Stomach (tissue), 9 donors: ENCODE results near the gene OR2A12. TPM values are rescaled to one million over a fixed set of nuclear protein-coding genes. Genes with fewer than 3 reads are reported as not detected.

Experiments used
- DNase-seq, 2 donors: peaks; one replicate each; pipeline versions ENCODE4 v3.0.0 to v3.0.0-alpha.2; 2013 to 2019
- H3K27ac ChIP-seq, 5 donors: fragments of 200-600 bp in 4 of 5; sonication (generic) in 4 of 5; one replicate each; pipeline ENCODE4 v1.5.1; 2013 to 2019; ENCODE audit warnings: mild to moderate bottlenecking in 1 of 5, moderate library complexity in 1 of 5
- H3K27me3 ChIP-seq, 3 donors: fragments of 200-600 bp; sonication (generic); one replicate each; pipeline ENCODE4 v1.5.1; 2017 to 2019; ENCODE audit warnings: mixed run types in 1 of 3
- H3K36me3 ChIP-seq, 4 donors: fragments of 200-600 bp; sonication (generic); 1 replicate in 3 of 4; 2 replicates in 1 of 4; pipeline ENCODE4 v1.5.1; 2016 to 2019
- H3K4me1 ChIP-seq, 4 donors: fragments of 200-600 bp; sonication (generic); one replicate each; pipeline ENCODE4 v1.5.1; 2016 to 2019
- H3K4me3 ChIP-seq, 4 donors: fragments of 200-600 bp; sonication (generic) in 3 of 4; one replicate each; pipeline ENCODE4 v1.5.1; 2016 to 2019; ENCODE audit warnings: mild to moderate bottlenecking in 1 of 4
- H3K9me3 ChIP-seq, 4 donors: fragments of 200-600 bp; sonication (generic); one replicate each; pipeline ENCODE4 v1.5.1; 2016 to 2019
- EP300 ChIP-seq: sonication (generic); formaldehyde crosslinking; IDR thresholded peaks from one replicate; pipeline ENCODE4 v1.6.1; 2017; ENCODE audit warnings: antibody characterized with exemption
- POLR2A ChIP-seq, 4 donors: fragments of 450-650 bp; IDR thresholded peaks; one replicate each; pipeline ENCODE4 v1.6.1; 2016; ENCODE audit warnings: antibody characterized with exemption in 4 of 4, control low read depth in 2 of 4, mild to moderate bottlenecking in 1 of 4, moderate library complexity in 1 of 4
- POLR2AphosphoS5 ChIP-seq, 3 donors: sonication (generic); formaldehyde crosslinking; IDR thresholded peaks; one replicate each; pipeline ENCODE4 v1.6.1; 2016; ENCODE audit warnings: antibody characterized with exemption in 3 of 3
- WGBS, 5 donors: extraction: QIAGEN DNeasy Blood & Tissue Kit in 3 of 5; methylation state at CpG; one replicate each; pipeline versions ENCODE4 v1.1.5 to v1.1.7; 2013 to 2018; 5-methylcytosine and 5-hydroxymethylcytosine counted together
- intact Hi-C: fragments of 100-400 bp; cut with DNase I; formaldehyde crosslinking; loops from one replicate; pipeline ENCODE4 v1.15.1; 2023; ENCODE audit warnings: low total_unique reads
- polyA plus RNA-seq, 3 donors: library from polyadenylated mRNA; stranded (reverse); fragments of 200-250 nt; gene quantifications; one replicate each; pipeline ENCODE4 v1.2.3, GENCODE V29; 2013
- total RNA-seq, 5 donors: library from RNA; depleted of rRNA; stranded (reverse); fragments of >200 nt; gene quantifications; one replicate each; pipeline versions ENCODE4 v1.1.0 to v1.2.3, GENCODE V29; 2014 to 2016
- TF ChIP-seq, protein P1 (sequence below), 7 experiments: fragments of 450-650 bp in 4 of 7; fragments of 200-600 bp in 3 of 7; sonication (generic) in 3 of 7; IDR thresholded peaks; one replicate each; pipeline ENCODE4 v1.5.1; 2016 to 2019; ENCODE audit warnings: antibody characterized with exemption in 7 of 7, control low read depth in 2 of 7, mild to moderate bottlenecking in 1 of 7
- donor health status: healthy with polysubstance abuse.
- donor health status: Bipolar disorder and iron deficiency.
- donor health status: healthy.

The OR2A12 gene
- total and polyA plus RNA-seq, 8 donors: not detected

DNA sequence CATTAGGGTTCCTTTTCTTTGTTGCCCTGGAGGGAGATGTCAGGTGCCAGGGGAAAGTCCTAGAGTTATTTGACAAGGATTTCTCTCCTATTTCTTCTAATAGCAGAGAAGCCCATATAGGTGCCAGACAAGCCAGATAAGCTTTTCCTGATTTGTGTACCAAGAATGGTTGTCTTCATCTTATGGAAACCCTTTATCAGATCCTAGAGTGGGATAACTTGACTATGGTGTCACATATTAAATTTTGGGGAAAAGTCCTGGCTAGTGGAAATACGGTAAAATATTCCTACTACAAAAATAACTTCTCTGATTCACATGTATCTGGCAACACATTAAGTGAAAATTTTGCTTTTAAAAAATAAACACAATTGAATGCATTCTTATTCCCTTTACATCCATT lies 1.2 kb downstream of the OR2A12 start:
- intact Hi-C loops: no loop called here
- WGBS, 5 donors: 71 to 88% (median 81%) methylated on average over 1 of the region's 1 CpG
- no peaks in the 10 kb centered on the region for H3K4me1 ChIP-seq
- no peak for DNase-seq
- H3K27ac ChIP-seq: no peak overlapping the region
- no peaks in the 10 kb centered on the region for H3K27me3 ChIP-seq
- H3K9me3 ChIP-seq: peaks cover 0 to 6% (median 3%) of the 10 kb centered on the region in 4 donors
- no peaks in the 10 kb centered on the region for H3K36me3 ChIP-seq
- TF ChIP-seq EP300 (no peak), POLR2AphosphoS5 (IDR thresholded peaks at IDR 0.05) (no peak), POLR2A (IDR thresholded peaks at IDR 0.05) (no peak)
- TF ChIP-seq, protein P1, sequence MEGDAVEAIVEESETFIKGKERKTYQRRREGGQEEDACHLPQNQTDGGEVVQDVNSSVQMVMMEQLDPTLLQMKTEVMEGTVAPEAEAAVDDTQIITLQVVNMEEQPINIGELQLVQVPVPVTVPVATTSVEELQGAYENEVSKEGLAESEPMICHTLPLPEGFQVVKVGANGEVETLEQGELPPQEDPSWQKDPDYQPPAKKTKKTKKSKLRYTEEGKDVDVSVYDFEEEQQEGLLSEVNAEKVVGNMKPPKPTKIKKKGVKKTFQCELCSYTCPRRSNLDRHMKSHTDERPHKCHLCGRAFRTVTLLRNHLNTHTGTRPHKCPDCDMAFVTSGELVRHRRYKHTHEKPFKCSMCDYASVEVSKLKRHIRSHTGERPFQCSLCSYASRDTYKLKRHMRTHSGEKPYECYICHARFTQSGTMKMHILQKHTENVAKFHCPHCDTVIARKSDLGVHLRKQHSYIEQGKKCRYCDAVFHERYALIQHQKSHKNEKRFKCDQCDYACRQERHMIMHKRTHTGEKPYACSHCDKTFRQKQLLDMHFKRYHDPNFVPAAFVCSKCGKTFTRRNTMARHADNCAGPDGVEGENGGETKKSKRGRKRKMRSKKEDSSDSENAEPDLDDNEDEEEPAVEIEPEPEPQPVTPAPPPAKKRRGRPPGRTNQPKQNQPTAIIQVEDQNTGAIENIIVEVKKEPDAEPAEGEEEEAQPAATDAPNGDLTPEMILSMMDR (IDR thresholded peaks at IDR 0.05): no peak
- H3K4me3 ChIP-seq: no peak overlapping the region

DNA sequence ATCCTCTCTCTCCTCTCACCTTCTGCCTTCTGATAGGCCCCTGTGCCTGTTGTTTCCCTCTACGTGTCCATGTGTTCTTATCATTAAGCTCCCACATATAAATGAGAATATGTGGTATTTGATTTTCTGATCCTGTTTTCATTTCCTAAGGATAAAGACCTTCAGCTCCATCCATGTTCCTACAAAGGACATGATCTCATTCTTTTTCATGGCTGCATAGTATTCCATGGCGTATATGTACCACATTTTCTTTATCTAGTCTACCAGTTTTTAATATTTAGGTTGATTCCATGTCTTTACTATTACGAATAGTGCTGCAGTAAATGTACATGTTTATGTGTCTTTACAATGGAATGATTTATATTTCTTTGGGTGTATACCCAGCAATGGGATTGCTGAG lies 4.6 kb downstream of the OR2A12 start:
- Histone ChIP-seq H3K9me3 (peaks cover 0 to 6% (median 3%) of the 10 kb centered on the region in 4 donors), H3K27ac (no peak overlapping the region), H3K4me3 (no peak overlapping the region), H3K36me3 (no peaks in the 10 kb centered on the region), H3K27me3 (no peaks in the 10 kb centered on the region), H3K4me1 (no peaks in the 10 kb centered on the region)
- no peak for DNase-seq
- intact Hi-C loops: no loop called here
- 80 to 91% (median 89%) methylated on average over 3 of the region's 3 CpGs for whole genome bisulfite sequencing, 5 donors
- TF ChIP-seq, protein P1 (IDR thresholded peaks at IDR 0.05): no peak
- no peak for TF ChIP-seq POLR2A (IDR thresholded peaks at IDR 0.05)
- TF ChIP-seq EP300: no peak
- TF ChIP-seq POLR2AphosphoS5 (IDR thresholded peaks at IDR 0.05): no peak

DNA sequence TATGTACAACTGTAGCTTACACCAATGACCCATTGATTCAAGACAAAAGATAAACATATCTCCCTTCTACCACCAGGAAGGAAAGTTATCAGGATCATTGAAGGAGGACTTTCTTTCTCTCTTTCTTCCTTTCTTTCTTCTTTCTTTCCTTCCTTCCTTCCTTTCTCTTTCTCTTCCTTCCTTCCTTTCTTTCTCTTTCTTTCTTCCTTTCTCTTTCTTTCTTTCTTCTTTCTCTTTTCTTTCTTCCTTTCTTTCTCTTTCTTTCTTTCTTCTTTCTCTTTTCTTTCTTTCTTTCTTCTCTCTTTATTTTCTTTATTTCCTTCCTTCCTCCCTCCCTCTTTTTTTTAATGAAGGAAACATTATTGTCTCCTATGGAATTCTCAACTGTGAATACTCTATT lies 12.7 kb downstream of the OR2A12 start:
- intact Hi-C loops: no loop called here
- no peaks in the 10 kb centered on the region for H3K4me1 ChIP-seq
- no peak overlapping the region for H3K4me3 ChIP-seq
- H3K36me3 ChIP-seq: no peaks in the 10 kb centered on the region
- no peaks in the 10 kb centered on the region for H3K9me3 ChIP-seq
- no peak for DNase-seq
- no peak overlapping the region for H3K27ac ChIP-seq
- TF ChIP-seq, protein P1 (IDR thresholded peaks at IDR 0.05): no peak
- TF ChIP-seq POLR2AphosphoS5 (IDR thresholded peaks at IDR 0.05) (no peak), EP300 (no peak), POLR2A (IDR thresholded peaks at IDR 0.05) (no peak)
- no peaks in the 10 kb centered on the region for H3K27me3 ChIP-seq

DNA sequence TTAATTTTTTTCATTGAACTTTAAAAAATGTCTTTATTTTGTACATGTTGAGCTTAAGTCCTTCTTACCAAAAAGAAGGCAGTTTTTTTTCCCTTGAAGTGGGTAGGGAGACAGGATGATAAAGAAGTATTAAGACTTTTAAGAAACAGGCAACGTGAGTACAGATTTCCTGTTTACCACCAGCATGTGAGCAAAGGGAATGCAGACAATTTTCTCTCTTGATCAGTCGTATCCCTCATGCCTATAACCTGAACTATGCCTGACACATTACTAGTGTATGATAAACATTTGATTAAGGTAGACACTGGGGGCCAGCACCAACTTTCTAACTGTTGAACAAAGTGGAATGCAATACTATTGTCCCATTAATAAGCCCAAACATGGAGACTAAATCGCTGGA lies 14.5 kb downstream of the OR2A12 start:
- H3K27me3 ChIP-seq: no peaks in the 10 kb centered on the region
- intact Hi-C loops: no loop called here
- TF ChIP-seq POLR2AphosphoS5 (IDR thresholded peaks at IDR 0.05) (no peak), POLR2A (IDR thresholded peaks at IDR 0.05) (no peak), EP300 (no peak)
- TF ChIP-seq, protein P1 (IDR thresholded peaks at IDR 0.05): no peak
- H3K4me3 ChIP-seq: no peak overlapping the region
- H3K4me1 ChIP-seq: no peaks in the 10 kb centered on the region
- no peaks in the 10 kb centered on the region for H3K9me3 ChIP-seq
- no peak for DNase-seq
- H3K36me3 ChIP-seq: no peaks in the 10 kb centered on the region
- H3K27ac ChIP-seq: no peak overlapping the region
- 50 to 56% (median 52%) methylated on average over 3 of the region's 3 CpGs for WGBS, 5 donors

DNA sequence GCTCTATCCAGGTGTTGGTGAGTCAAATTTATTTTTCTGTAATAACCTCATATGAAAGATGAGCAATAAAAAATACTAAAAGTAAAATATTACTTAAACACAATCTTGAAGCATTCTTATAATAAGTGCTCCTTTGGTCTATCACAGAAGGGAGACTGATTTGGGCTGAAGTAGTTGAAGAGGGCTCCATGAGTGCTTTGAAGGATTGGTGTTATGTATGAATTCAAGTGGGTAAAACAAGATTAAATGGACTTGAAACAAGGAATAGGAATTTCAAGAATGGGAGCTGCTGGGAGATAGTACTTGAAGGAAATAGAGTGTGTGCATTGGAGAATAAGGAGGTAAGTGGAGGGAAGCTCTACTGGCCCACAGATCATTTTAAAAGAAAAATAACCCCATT lies 16.0 kb downstream of the OR2A12 start:
- Histone ChIP-seq H3K4me1 (no peaks in the 10 kb centered on the region), H3K27me3 (no peaks in the 10 kb centered on the region), H3K27ac (no peak overlapping the region), H3K4me3 (no peak overlapping the region), H3K36me3 (no peaks in the 10 kb centered on the region), H3K9me3 (no peaks in the 10 kb centered on the region)
- TF ChIP-seq, protein P1 (IDR thresholded peaks at IDR 0.05): no peak
- TF ChIP-seq EP300 (no peak), POLR2AphosphoS5 (IDR thresholded peaks at IDR 0.05) (no peak), POLR2A (IDR thresholded peaks at IDR 0.05) (no peak)
- no peak for DNase-seq
- intact Hi-C loops: no loop called here
